H1 (cell line): ENCODE data around the gene LIN37. TPM values are rescaled to one million over a fixed set of nuclear protein-coding genes. Genes with fewer than 3 reads are reported as not detected.
A peak's percentile ranks its signal among the peaks of the same experiment; 100 is the strongest.

ENCODE experiments used
- ASH2L ChIP-seq: fragments of 200-600, 300-600 bp; sonication (generic); IDR thresholded peaks from one replicate; pipeline ENCODE4 v1.7.1; 2017; ENCODE audit warnings: low read length
- BACH1 ChIP-seq: IDR thresholded peaks from 2 replicates; pipeline ENCODE4 v1.6.1; 2012; ENCODE audit warnings: low read length, improper control_type of control experiment
- CHD2 ChIP-seq: IDR thresholded peaks from 2 replicates; pipeline ENCODE4 v1.6.1; 2012; ENCODE audit warnings: low read length, improper control_type of control experiment
- CREB1 ChIP-seq: IDR thresholded peaks from 2 replicates; pipeline ENCODE4 v1.6.1; 2012; ENCODE audit warnings: inconsistent platforms
- CTBP2 ChIP-seq: IDR thresholded peaks from 2 replicates; pipeline ENCODE4 v1.7.0; 2011; ENCODE audit warnings: borderline replicate concordance, mild to moderate bottlenecking, moderate library complexity, mixed read lengths, low read length; ENCODE audit not compliant: insufficient read depth, insufficient read length
- HDAC6 ChIP-seq: IDR thresholded peaks from one replicate; pipeline ENCODE4 v1.7.1; 2012; ENCODE audit warnings: low read depth, mild to moderate bottlenecking, inconsistent platforms, low read length, moderate library complexity
- NANOG ChIP-seq: IDR thresholded peaks from 2 replicates; pipeline ENCODE4 v1.6.1; 2011; ENCODE audit warnings: low read length, low read depth, mild to moderate bottlenecking, inconsistent platforms; ENCODE audit not compliant: insufficient read depth, poor library complexity, severe bottlenecking
- NRF1 ChIP-seq: IDR thresholded peaks from 2 replicates; pipeline ENCODE4 v1.6.1; 2011; ENCODE audit warnings: mild to moderate bottlenecking, low read depth, low read length, improper control_type of control experiment
- PHF8 ChIP-seq: fragments of 200-600 bp; sonication (generic); conservative IDR thresholded peaks from 2 replicates; pipeline ENCODE4 v1.7.1; 2012; ENCODE audit warnings: low read depth, mild to moderate bottlenecking, inconsistent platforms, low read length, moderate library complexity
- SAP30 ChIP-seq: fragments of 300-600 bp; sonication (generic); IDR thresholded peaks from 2 replicates; pipeline ENCODE4 v1.7.1; 2012; ENCODE audit warnings: low read length, moderate library complexity, mild to moderate bottlenecking, inconsistent platforms; ENCODE audit not compliant: insufficient read depth, insufficient replicate concordance
- SIN3A ChIP-seq, 2 experiments: IDR thresholded peaks in 1 of 2; conservative IDR thresholded peaks in 1 of 2; 2 replicates each; pipeline ENCODE4 v1.6.1; 2011 to 2012; ENCODE audit warnings: low read length in 2 of 2, improper control_type of control experiment in 1 of 2, low read depth in 1 of 2, mild to moderate bottlenecking in 1 of 2
- SIRT6 ChIP-seq: IDR thresholded peaks from one replicate; pipeline ENCODE4 v1.7.1; 2012; ENCODE audit warnings: low read length, inconsistent platforms
- SP1 ChIP-seq: IDR thresholded peaks from 2 replicates; pipeline ENCODE4 v1.6.1; 2011; ENCODE audit warnings: low read depth, low read length
- TBP ChIP-seq: IDR thresholded peaks from 2 replicates; pipeline ENCODE4 v1.6.1; 2011; ENCODE audit warnings: low read depth, low read length, improper control_type of control experiment
- TEAD4 ChIP-seq: IDR thresholded peaks from 2 replicates; pipeline ENCODE4 v1.6.1; 2012; ENCODE audit warnings: low read depth, low read length, inconsistent platforms, mixed read lengths
- ZNF274 ChIP-seq: IDR thresholded peaks from 2 replicates; pipeline ENCODE4 v1.7.0; 2012; ENCODE audit warnings: low read length, borderline replicate concordance; ENCODE audit errors: extremely low read depth
- polyA plus RNA-seq, 7 experiments: library from polyadenylated mRNA; depleted of rRNA in 3 of 7; stranded (reverse) in 5 of 7; unstranded in 2 of 7; fragments of >200 nt in 5 of 7; fragments of 200-250 nt in 2 of 7; gene quantifications; 1 replicate in 5 of 7; 2 replicates in 1 of 7; 4 replicates in 1 of 7; pipeline versions ENCODE4 v1.2.1 to v1.2.3, GENCODE V29; 2011 to 2013; ENCODE audit warnings: missing spikeins in 2 of 7, mixed read lengths in 2 of 7
- total RNA-seq: library from RNA; stranded (reverse); fragmentation: NEBNext Ultra II Directional; extraction: Animal tissue kit (Norgen Biotek cat#: 25700); gene quantifications from 2 replicates; pipeline ENCODE4 v1.2.1, GENCODE V29; 2021

LIN37 gene
- total and polyA plus RNA-seq, 2 of the 8 experiments (the other 6 are each of a cell fraction or from before 2014, with no cell fraction given) = 3.8 to 9.8 TPM

- TF ChIP-seq TBP (peak; percentile 65), ZNF274 (no peak), BACH1 (0 out of 2 replicates have a peak, but pooled peaks have one; percentile 8), TEAD4 (no peak), SAP30 (peak; percentile 89), NANOG (peak; percentile 66), PHF8 (peak; percentile 37; the same call in 1 of the 2 replicates), CREB1 (peak; percentile 72), HDAC6 (no peak), CTBP2 (no peak), SIRT6 (no peak), NRF1 (peak; percentile 75), ASH2L (peak; percentile 52), CHD2 (peak; percentile 96), SIN3A (conservative IDR thresholded peaks at IDR 0.05 in 1 of 2, IDR thresholded peaks at IDR 0.05 in 1 of 2; ENCODE audit: low read depth in 1 of 2, low read length in 2 of 2) (peak; percentile 48; a peak in 1 of 4 replicates), SP1 (peak; percentile 100)
These were observed at the start of gene LIN37 (continued) for GRCh38 chr19:35748106-35749020.
